Embryonic facial prominence (tissue), 1 donor: ENCODE data around the gene NOS1AP.

Experiments used
- DNase-seq: peaks from one replicate; pipeline ENCODE4 v3.0.0-alpha.2; 2016; ENCODE audit errors: extremely low spot score

Gene NOS1AP

GRCh38 chr1:162299018-162299417 lies 229.5 kb downstream of the NOS1AP start:
- no peak for DNase-seq

- no peak for DNase-seq
Observed at GRCh38 chr1:162300057-162300917, 230.8 kb downstream of the NOS1AP start.

GRCh38 chr1:162301696-162302095 lies 232.2 kb downstream of the NOS1AP start:
- DNase-seq = no peak

GRCh38 chr1:162302306-162303003 lies 233.0 kb downstream of the NOS1AP start:
- DNase-seq = no peak

- DNase-seq = no peak
Observed at GRCh38 chr1:162303004-162303344, 233.5 kb downstream of the NOS1AP start.

- DNase-seq = no peak
Observed at GRCh38 chr1:162304736-162305135, 235.2 kb downstream of the NOS1AP start.

- no peak for DNase-seq
Observed at GRCh38 chr1:162305969-162306368, 236.5 kb downstream of the NOS1AP start.

GRCh38 chr1:162310337-162310736 lies 240.8 kb downstream of the NOS1AP start:
- DNase-seq = no peak

GRCh38 chr1:162314206-162314605 lies 244.7 kb downstream of the NOS1AP start:
- no peak for DNase-seq

GRCh38 chr1:162315673-162316072 lies 246.2 kb downstream of the NOS1AP start:
- no peak for DNase-seq

- no peak for DNase-seq
Observed at GRCh38 chr1:162316187-162316586, 246.7 kb downstream of the NOS1AP start.

- DNase-seq = no peak
Observed at GRCh38 chr1:162317621-162318020, 248.1 kb downstream of the NOS1AP start.

GRCh38 chr1:162319493-162320175 lies 250.1 kb downstream of the NOS1AP start:
- no peak for DNase-seq

GRCh38 chr1:162321809-162322422 lies 252.4 kb downstream of the NOS1AP start:
- DNase-seq = no peak

- no peak for DNase-seq
Observed at GRCh38 chr1:162323023-162323422, 253.5 kb downstream of the NOS1AP start.

- DNase-seq = no peak
Observed at GRCh38 chr1:162324396-162324795, 254.9 kb downstream of the NOS1AP start.

- DNase-seq = no peak
Observed at GRCh38 chr1:162326559-162326958, 257.1 kb downstream of the NOS1AP start.

GRCh38 chr1:162327144-162327787 lies 257.8 kb downstream of the NOS1AP start:
- no peak for DNase-seq

- no peak for DNase-seq
Observed at GRCh38 chr1:162327788-162328165, 258.3 kb downstream of the NOS1AP start.

GRCh38 chr1:162328512-162328911 lies 259.0 kb downstream of the NOS1AP start:
- no peak for DNase-seq

GRCh38 chr1:162329826-162330225 lies 260.3 kb downstream of the NOS1AP start:
- DNase-seq = peak; percentile 53

GRCh38 chr1:162333991-162334390 lies 264.5 kb downstream of the NOS1AP start:
- no peak for DNase-seq
